GM19351 (cell line): ENCODE data around the gene LRRC17.

Experiments used
- ATAC-seq: cut with Tn5 transposase; IDR thresholded peaks from one replicate; pipeline ENCODE4 v1.9.1; 2021; ENCODE audit warnings: mild to moderate bottlenecking, moderate library complexity; ENCODE audit not compliant: unreplicated experiment

LRRC17 gene

DNA sequence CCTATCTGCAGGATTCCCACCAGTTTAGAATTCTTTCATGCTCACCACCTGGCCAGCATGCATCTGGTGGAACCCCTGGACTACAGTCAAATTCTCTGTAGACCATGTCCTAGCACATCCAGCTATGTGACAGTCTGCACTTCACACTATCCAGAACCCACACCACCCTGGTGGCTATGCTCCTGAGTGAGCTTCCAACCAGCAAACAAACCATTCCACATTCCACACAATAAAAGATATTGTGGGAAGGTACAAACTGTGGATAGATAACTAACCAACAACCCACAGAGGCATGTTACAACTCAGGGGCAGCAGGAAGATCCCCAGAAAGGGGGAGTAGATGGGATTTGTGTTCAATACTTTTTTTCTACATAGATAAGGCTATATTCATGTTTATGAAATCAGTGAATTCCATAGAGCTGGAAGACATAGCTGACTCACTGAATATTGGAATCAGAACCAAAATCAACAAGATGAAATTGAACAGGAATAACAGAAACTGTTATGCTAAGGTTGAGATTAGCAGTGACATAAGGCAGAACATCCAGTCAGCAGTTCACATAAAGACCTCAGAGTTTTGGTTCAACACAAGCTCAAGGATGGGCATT, 72.5 kb downstream of the LRRC17 start:
- no peak for ATAC-seq

DNA sequence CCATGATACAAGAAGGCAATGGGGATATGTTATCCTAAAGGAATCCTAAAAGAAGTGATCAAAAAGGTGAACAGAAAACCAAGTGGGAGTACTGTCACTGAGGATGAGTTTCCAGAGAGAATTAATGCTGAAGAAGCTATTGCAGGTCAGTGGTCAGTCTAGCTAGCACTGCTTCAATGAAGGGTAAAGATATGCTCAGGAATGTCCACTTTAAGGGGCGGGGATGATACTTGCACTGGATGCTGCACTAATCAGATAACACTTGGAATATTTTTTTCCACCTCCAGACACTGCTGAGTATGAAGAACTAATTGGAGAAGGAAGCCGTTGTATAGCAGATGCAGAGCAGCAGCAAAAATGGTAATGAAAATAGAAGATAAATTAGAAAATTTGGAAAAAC, 75.3 kb downstream of the LRRC17 start:
- ATAC-seq: no peak

DNA sequence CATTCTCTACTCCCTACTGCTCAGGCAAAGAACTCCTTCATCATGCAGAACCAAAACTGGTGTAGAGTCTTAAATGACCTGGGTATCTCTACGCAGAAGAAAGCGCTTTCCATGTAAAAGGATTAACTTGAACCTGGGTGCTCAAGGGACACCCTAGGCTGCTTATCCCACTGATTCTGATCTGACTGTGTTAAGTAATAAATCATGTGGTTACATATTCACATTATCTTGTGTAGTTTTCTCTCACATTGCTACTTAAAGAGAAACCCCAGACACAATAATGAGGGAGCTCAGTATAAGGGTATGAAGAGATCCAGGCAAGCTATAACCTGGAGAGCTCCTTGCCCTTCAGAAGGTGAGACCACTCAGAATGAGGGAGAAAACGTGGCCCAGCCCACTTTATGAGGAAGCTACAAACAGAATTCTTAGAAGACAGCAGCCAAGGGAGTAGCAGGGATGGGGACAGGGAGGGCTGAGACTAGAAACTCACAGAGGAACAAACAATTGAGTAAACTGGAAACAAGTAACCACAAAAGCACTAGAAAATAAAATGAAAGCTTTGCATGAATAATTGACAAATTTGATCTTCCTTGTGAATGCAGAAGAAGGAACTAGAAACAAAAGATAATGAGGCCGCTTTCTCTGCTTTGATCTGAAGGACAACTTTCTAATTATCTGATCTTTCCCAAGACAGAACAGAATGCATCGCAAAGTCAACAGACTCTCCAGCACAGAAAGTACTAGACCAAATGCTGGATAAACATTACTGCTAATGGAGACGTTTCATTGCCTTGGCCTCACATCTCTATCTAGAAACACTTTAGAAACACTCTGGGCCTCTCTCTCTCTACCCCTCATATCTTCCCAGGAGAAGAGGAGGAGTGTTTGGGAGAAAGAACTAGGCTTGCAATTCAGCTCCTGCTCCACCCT, 76.1 kb downstream of the LRRC17 start:
- ATAC-seq: no peak

DNA sequence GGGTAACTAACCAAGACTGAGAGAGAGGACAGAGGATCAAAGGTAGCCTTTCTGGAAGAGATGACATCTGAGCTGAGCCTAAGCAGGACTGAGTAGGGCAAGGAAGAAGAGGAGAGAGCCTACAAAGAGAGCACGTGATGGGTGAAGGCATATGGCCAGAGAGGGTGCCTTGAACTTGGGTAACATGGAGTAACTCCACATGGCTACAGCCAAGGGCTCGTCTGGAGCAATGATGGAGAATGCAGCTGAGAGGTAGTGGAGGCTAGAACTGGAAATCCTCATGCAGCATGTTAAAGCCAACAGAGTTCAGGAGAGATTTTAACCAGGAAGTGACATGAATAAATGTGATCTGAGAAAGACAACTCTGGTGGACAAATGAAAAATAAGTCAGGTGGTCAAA, 77.8 kb downstream of the LRRC17 start:
- ATAC-seq: no peak

- ATAC-seq: no peak
These were observed 78.3 kb downstream of the LRRC17 start for GRCh38 chr7:102991077-102991539.

DNA sequence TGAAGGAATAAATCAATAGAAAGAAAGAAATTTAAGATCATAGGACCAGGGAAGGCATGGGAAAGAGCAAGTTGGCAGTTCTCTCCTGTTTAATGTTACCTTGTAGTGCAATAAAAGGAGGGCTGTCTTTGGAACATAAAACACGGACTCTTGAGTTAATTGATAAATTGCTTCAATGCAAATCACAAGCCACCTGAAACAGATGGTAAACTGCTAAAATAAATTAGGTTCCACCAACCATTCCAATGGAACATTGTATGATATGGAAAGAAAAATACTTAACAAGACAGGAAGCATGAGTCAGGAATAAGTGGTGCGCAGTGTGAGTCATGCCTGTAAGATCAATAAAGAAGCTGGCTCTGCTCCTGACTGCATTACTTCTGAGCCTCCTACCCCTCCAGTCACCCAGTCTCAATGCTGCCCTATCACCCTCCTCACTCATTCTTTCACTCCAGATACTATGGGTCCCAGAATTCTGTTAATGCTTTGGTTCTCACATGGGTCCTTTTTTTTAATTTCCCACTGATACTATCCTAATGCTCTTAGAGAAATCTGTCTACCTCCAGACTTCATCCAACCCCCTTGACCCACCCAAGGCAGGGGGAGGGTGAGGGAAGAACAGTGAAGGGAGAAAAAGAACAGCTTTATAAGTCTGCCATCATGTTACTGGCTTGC, 78.9 kb downstream of the LRRC17 start:
- no peak for ATAC-seq

GRCh38 chr7:102992509-102992937, 79.7 kb downstream of the LRRC17 start:
- no peak for ATAC-seq

GRCh38 chr7:102992938-102993717, 80.3 kb downstream of the LRRC17 start:
- no peak for ATAC-seq

DNA sequence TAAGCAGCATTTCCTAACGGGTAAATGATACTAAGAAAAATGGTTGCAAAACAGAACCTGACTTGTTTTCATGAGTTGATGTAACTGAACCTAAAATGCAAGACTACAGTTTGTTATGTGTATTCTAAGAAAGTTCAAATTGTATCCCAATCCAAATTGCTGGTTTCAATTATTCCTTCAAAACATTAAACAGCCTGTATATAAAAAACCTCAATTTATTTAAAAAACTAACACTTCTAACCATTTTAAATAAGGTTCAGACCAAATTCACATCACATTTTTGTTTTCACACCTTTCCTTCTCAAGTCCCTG, 80.9 kb downstream of the LRRC17 start:
- no peak for ATAC-seq

DNA sequence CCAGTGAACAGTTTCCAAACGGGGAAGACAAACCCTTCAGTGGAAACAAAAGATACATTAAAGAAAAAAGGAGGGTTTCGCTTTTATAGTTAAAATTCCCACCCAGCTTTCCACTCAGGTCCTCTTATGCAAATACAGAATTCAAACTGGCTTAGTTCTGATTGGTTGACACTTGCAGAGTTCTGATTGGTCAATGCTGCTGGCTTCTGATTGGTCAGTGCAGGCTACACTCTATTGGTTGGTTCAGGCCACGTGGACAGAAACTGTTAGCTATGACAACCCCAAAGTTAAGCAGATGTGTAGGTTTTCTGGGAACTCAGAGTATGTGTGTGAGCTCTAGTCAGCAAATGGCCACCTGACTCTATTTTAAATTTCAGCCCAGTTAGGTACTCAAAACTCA, 81.8 kb downstream of the LRRC17 start:
- ATAC-seq: no peak
